ENCODE data around the gene HIPK3.

GRCh38 chr11:33242575-33242974 lies 14.6 kb upstream of the HIPK3 start:
- TF ChIP-seq POLR2A (IDR thresholded peaks at IDR 0.05; ENCODE audit: extremely low read depth, insufficient read length) (no peak), CTCF (IDR thresholded peaks at IDR 0.05; ENCODE audit: low read depth, low read length) (no peak), MAX (IDR thresholded peaks at IDR 0.05; ENCODE audit: low read depth, low read length) (no peak)

All from NB4 (cell line).